ENCODE data around the gene JAM3.
"Not testable (repeated sequence)": the region's sequence is repeated elsewhere in the genome, so short reads cannot be mapped to it uniquely, and the experiment has no call there.

JAM3 gene

GRCh38 chr11:134097166-134097565 lies 28.3 kb downstream of the JAM3 start:
- in situ Hi-C loops (cut with HindIII; ENCODE audit: low sequenced_read_pairs), result no loop called here

- in situ Hi-C loops (cut with HindIII; ENCODE audit: low sequenced_read_pairs), result no loop called here
Measured at GRCh38 chr11:134098566-134099184, 29.8 kb downstream of the JAM3 start.

GRCh38 chr11:134100171-134100570 lies 31.3 kb downstream of the JAM3 start:
- in situ Hi-C loops (cut with HindIII; ENCODE audit: low sequenced_read_pairs), result no loop called here

- in situ Hi-C loops (cut with HindIII; ENCODE audit: low sequenced_read_pairs), result no loop called here
Measured at GRCh38 chr11:134101282-134101681, 32.4 kb downstream of the JAM3 start.

GRCh38 chr11:134110252-134110815 lies 41.5 kb downstream of the JAM3 start:
- in situ Hi-C loops (cut with HindIII; ENCODE audit: low sequenced_read_pairs), result no loop called here

- in situ Hi-C loops (cut with HindIII; ENCODE audit: low sequenced_read_pairs), result not testable (repeated sequence)
Measured at GRCh38 chr11:134113787-134114186, 44.9 kb downstream of the JAM3 start.

- in situ Hi-C loops (cut with HindIII; ENCODE audit: low sequenced_read_pairs), result no loop called here
Measured at GRCh38 chr11:134116210-134116609, 47.3 kb downstream of the JAM3 start.

- in situ Hi-C loops (cut with HindIII; ENCODE audit: low sequenced_read_pairs), result no loop called here
Measured at GRCh38 chr11:134118006-134118405, 49.1 kb downstream of the JAM3 start.

GRCh38 chr11:134119094-134119493 lies 50.2 kb downstream of the JAM3 start:
- in situ Hi-C loops (cut with HindIII; ENCODE audit: low sequenced_read_pairs), result no loop called here

GRCh38 chr11:134120143-134120850 lies 51.4 kb downstream of the JAM3 start:
- in situ Hi-C loops (cut with HindIII; ENCODE audit: low sequenced_read_pairs), result no loop called here

GRCh38 chr11:134120921-134121526 lies 52.2 kb downstream of the JAM3 start:
- in situ Hi-C loops (cut with HindIII; ENCODE audit: low sequenced_read_pairs), result no loop called here

- in situ Hi-C loops (cut with HindIII; ENCODE audit: low sequenced_read_pairs), result no loop called here
Measured at GRCh38 chr11:134124660-134125451, 56.0 kb downstream of the JAM3 start.

- in situ Hi-C loops (cut with HindIII; ENCODE audit: low sequenced_read_pairs), result no loop called here
Measured at GRCh38 chr11:134125507-134125906, 56.6 kb downstream of the JAM3 start.

GRCh38 chr11:134126217-134126822 lies 57.4 kb downstream of the JAM3 start:
- in situ Hi-C loops (cut with HindIII; ENCODE audit: low sequenced_read_pairs), result no loop called here

GRCh38 chr11:134131628-134132244 lies 62.9 kb downstream of the JAM3 start:
- in situ Hi-C loops (cut with HindIII; ENCODE audit: low sequenced_read_pairs), result no loop called here

- in situ Hi-C loops (cut with HindIII; ENCODE audit: low sequenced_read_pairs), result no loop called here
Measured at GRCh38 chr11:134132808-134133207, 63.9 kb downstream of the JAM3 start.

- in situ Hi-C loops (cut with HindIII; ENCODE audit: low sequenced_read_pairs), result no loop called here
Measured at GRCh38 chr11:134134167-134134566, 65.3 kb downstream of the JAM3 start.

- in situ Hi-C loops (cut with HindIII; ENCODE audit: low sequenced_read_pairs), result no loop called here
Measured at GRCh38 chr11:134138376-134138775, 69.5 kb downstream of the JAM3 start.

GRCh38 chr11:134139303-134139872 lies 70.5 kb downstream of the JAM3 start:
- in situ Hi-C loops (cut with HindIII; ENCODE audit: low sequenced_read_pairs), result no loop called here

GRCh38 chr11:134139873-134140331 lies 71.0 kb downstream of the JAM3 start:
- in situ Hi-C loops (cut with HindIII; ENCODE audit: low sequenced_read_pairs), result loop anchor here (10.0 kb wide), 1 partner anchor 85 kb away; no protein-coding TSS in a partner anchor

All from endothelial cell of hepatic sinusoid (primary cell).